Neural cell (in vitro differentiated cells): Measurements from ENCODE around the gene NDUFS7. TPM values are rescaled to one million over a fixed set of nuclear protein-coding genes. Genes with fewer than 3 reads are reported as not detected.
A peak's percentile ranks its signal among the peaks of the same experiment; 100 is the strongest.

Experiments
- H2AFZ ChIP-seq: fragments of 200-600, 300-800 bp; sonication (generic), shearing (Covaris generic); 2 replicates; pipeline ENCODE4 v1.6.0; 2014; ENCODE audit warnings: low read depth, mild to moderate bottlenecking, antibody characterized with exemption, low read length, moderate library complexity
- H3F3A ChIP-seq: fragments of 200-600 bp; shearing (Covaris generic); 2 replicates; pipeline ENCODE4 v1.6.1; 2016; ENCODE audit warnings: mild to moderate bottlenecking, moderate library complexity, mixed read lengths, antibody characterized with exemption, low read length; ENCODE audit not compliant: insufficient read depth, poor library complexity, severe bottlenecking
- H3K27ac ChIP-seq: fragments of 200-600, 300-800 bp; sonication (generic), shearing (Covaris generic); 2 replicates; pipeline ENCODE4 v1.5.1; 2014; ENCODE audit warnings: mild to moderate bottlenecking, low read length, moderate library complexity
- H3K27me3 ChIP-seq: fragments of 300-800, 200-600 bp; sonication (generic), shearing (Covaris generic); 2 replicates; pipeline ENCODE4 v1.6.0; 2014; ENCODE audit warnings: mild to moderate bottlenecking, low read depth, low read length, moderate library complexity; ENCODE audit not compliant: insufficient read depth
- H3K36me3 ChIP-seq: fragments of 300-800, 200-600 bp; sonication (generic), shearing (Covaris generic); 2 replicates; pipeline ENCODE4 v1.5.1; 2014; ENCODE audit warnings: mild to moderate bottlenecking, antibody characterized with exemption, low read length, moderate library complexity; ENCODE audit not compliant: insufficient read depth
- H3K4me2 ChIP-seq: fragments of 300-800, 200-600 bp; sonication (generic), shearing (Covaris generic); 2 replicates; pipeline ENCODE4 v1.6.0; 2014; ENCODE audit warnings: mild to moderate bottlenecking, low read length
- H3K4me3 ChIP-seq: fragments of 300-800, 200-600 bp; sonication (generic), shearing (Covaris generic); 2 replicates; pipeline ENCODE4 v1.5.1; 2014; ENCODE audit warnings: mild to moderate bottlenecking, low read length, moderate library complexity
- H3K79me2 ChIP-seq: fragments of 200-600 bp; shearing (Covaris generic); replicated peaks from 2 replicates; pipeline ENCODE4 v1.6.0; 2014; ENCODE audit warnings: mild to moderate bottlenecking, low read length, moderate library complexity; ENCODE audit not compliant: insufficient read depth
- H3K9ac ChIP-seq: fragments of 300-800, 200-600 bp; sonication (generic), shearing (Covaris generic); 2 replicates; pipeline ENCODE4 v1.6.1; 2016; ENCODE audit warnings: mild to moderate bottlenecking, low read length, mixed read lengths
- H3K9me2 ChIP-seq: fragments of 200-600 bp; shearing (Covaris generic); 2 replicates; pipeline ENCODE4 v1.6.1; 2016; ENCODE audit warnings: mild to moderate bottlenecking, low read length, mixed read lengths; ENCODE audit not compliant: insufficient read depth
- H3K9me3 ChIP-seq: fragments of 200-600, 300-800 bp; sonication (generic), shearing (Covaris generic); 2 replicates; pipeline ENCODE4 v1.6.1; 2016; ENCODE audit warnings: mild to moderate bottlenecking, mixed run types, low read length, moderate library complexity, mixed read lengths
- H4K20me1 ChIP-seq: fragments of 200-600 bp; shearing (Covaris generic); 2 replicates; pipeline ENCODE4 v1.6.1; 2016; ENCODE audit warnings: mild to moderate bottlenecking, mixed run types; ENCODE audit not compliant: insufficient read depth
- EP300 ChIP-seq: fragments of 450-650 bp; conservative IDR thresholded peaks from 2 replicates; pipeline ENCODE4 v1.6.1; 2014; ENCODE audit warnings: antibody characterized with exemption, mild to moderate bottlenecking, moderate library complexity; ENCODE audit not compliant: poor library complexity, severe bottlenecking
- EZH2 ChIP-seq: fragments of 200-600, 300-800 bp; shearing (Covaris generic), sonication (generic); IDR thresholded peaks from 2 replicates; pipeline ENCODE4 v1.6.1; 2014; ENCODE audit warnings: antibody characterized with exemption, low read length, borderline replicate concordance, mild to moderate bottlenecking; ENCODE audit not compliant: insufficient read depth, poor library complexity, severe bottlenecking
- MXI1 ChIP-seq: fragments of 450-650 bp; conservative IDR thresholded peaks from 2 replicates; pipeline ENCODE4 v1.6.1; 2014; ENCODE audit warnings: antibody characterized with exemption, mild to moderate bottlenecking; ENCODE audit not compliant: poor library complexity, severe bottlenecking
- POLR2AphosphoS5 ChIP-seq: IDR thresholded peaks from 2 replicates; pipeline ENCODE4 v1.6.1; 2012
- RAD21 ChIP-seq: fragments of 450-650 bp; conservative IDR thresholded peaks from 2 replicates; pipeline ENCODE4 v1.6.1; 2014; ENCODE audit warnings: antibody characterized with exemption, mild to moderate bottlenecking, moderate library complexity
- SMC3 ChIP-seq: fragments of 450-650 bp; conservative IDR thresholded peaks from 2 replicates; pipeline ENCODE4 v1.6.1; 2014; ENCODE audit warnings: antibody characterized with exemption, mild to moderate bottlenecking, moderate library complexity; ENCODE audit not compliant: poor library complexity
- TAF1 ChIP-seq: IDR thresholded peaks from 2 replicates; pipeline ENCODE4 v1.6.1; 2012; ENCODE audit warnings: low read depth
- polyA plus RNA-seq: library from polyadenylated mRNA; depleted of rRNA; stranded (reverse); fragments of >200 nt; gene quantifications from 2 replicates; pipeline ENCODE4 v1.2.3, GENCODE V29; 2014
- TF ChIP-seq, protein P1 (sequence below): IDR thresholded peaks from 2 replicates; pipeline ENCODE4 v1.6.1; 2012; ENCODE audit warnings: borderline replicate concordance
- TF ChIP-seq, protein P2 (sequence below): fragments of 450-650 bp; IDR thresholded peaks from 2 replicates; pipeline ENCODE4 v1.5.1; 2014; ENCODE audit warnings: antibody characterized with exemption, mild to moderate bottlenecking, moderate library complexity; ENCODE audit not compliant: poor library complexity, severe bottlenecking

The NDUFS7 gene
- polyA plus RNA-seq, 1 donor from 2014 or later: 196 TPM

DNA sequence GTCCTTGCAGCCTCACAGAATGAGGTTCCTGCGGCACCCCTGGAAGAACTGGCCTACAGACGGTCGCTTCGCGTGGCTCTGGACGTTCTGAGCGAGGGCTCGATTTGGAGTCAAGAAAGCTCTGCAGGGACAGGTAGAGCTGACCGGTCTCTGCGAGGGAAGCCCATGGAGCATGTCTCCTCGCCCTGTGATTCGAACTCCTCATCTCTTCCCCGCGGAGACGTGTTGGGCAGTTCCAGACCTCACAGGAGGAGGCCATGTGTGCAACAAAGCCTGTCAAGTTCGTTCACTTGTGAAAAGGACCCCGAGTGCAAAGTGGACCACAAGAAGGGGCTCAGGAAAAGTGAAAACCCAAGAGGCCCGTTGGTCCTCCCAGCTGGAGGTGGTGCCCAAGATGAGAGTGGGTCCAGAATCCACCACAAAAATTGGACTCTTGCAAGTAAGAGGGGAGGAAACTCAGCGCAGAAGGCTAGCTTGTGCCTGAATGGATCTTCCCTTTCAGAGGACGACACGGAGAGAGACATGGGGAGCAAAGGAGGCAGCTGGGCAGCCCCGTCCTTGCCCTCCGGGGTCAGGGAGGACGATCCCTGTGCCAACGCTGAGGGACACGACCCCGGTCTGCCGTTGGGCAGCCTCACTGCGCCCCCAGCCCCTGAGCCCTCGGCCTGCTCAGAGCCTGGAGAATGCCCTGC lies 23.4 kb upstream of the NDUFS7 start:
- H3K9ac ChIP-seq: no peak overlapping the region
- no peaks in the 10 kb centered on the region for H3K9me3 ChIP-seq
- H3K27me3 ChIP-seq: no peaks in the 10 kb centered on the region
- H3K4me3 ChIP-seq: peak overlapping the region; percentile 62
- no peaks in the 10 kb centered on the region for H3F3A ChIP-seq
- H3K9me2 ChIP-seq: no peaks in the 10 kb centered on the region
- no peaks in the 10 kb centered on the region for H3K36me3 ChIP-seq
- H3K4me2 ChIP-seq: no peak overlapping the region
- peaks cover 11% of the 10 kb centered on the region for H3K79me2 ChIP-seq
- H4K20me1 ChIP-seq: no peaks in the 10 kb centered on the region
- no peak overlapping the region for H3K27ac ChIP-seq
- no peak overlapping the region for H2AFZ ChIP-seq
- TF ChIP-seq MXI1 (no peak), EP300 (no peak), SMC3 (no peak), POLR2AphosphoS5 (no peak), RAD21 (no peak), EZH2 (no peak)
- TF ChIP-seq, protein P1, sequence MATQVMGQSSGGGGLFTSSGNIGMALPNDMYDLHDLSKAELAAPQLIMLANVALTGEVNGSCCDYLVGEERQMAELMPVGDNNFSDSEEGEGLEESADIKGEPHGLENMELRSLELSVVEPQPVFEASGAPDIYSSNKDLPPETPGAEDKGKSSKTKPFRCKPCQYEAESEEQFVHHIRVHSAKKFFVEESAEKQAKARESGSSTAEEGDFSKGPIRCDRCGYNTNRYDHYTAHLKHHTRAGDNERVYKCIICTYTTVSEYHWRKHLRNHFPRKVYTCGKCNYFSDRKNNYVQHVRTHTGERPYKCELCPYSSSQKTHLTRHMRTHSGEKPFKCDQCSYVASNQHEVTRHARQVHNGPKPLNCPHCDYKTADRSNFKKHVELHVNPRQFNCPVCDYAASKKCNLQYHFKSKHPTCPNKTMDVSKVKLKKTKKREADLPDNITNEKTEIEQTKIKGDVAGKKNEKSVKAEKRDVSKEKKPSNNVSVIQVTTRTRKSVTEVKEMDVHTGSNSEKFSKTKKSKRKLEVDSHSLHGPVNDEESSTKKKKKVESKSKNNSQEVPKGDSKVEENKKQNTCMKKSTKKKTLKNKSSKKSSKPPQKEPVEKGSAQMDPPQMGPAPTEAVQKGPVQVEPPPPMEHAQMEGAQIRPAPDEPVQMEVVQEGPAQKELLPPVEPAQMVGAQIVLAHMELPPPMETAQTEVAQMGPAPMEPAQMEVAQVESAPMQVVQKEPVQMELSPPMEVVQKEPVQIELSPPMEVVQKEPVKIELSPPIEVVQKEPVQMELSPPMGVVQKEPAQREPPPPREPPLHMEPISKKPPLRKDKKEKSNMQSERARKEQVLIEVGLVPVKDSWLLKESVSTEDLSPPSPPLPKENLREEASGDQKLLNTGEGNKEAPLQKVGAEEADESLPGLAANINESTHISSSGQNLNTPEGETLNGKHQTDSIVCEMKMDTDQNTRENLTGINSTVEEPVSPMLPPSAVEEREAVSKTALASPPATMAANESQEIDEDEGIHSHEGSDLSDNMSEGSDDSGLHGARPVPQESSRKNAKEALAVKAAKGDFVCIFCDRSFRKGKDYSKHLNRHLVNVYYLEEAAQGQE: no peak

DNA sequence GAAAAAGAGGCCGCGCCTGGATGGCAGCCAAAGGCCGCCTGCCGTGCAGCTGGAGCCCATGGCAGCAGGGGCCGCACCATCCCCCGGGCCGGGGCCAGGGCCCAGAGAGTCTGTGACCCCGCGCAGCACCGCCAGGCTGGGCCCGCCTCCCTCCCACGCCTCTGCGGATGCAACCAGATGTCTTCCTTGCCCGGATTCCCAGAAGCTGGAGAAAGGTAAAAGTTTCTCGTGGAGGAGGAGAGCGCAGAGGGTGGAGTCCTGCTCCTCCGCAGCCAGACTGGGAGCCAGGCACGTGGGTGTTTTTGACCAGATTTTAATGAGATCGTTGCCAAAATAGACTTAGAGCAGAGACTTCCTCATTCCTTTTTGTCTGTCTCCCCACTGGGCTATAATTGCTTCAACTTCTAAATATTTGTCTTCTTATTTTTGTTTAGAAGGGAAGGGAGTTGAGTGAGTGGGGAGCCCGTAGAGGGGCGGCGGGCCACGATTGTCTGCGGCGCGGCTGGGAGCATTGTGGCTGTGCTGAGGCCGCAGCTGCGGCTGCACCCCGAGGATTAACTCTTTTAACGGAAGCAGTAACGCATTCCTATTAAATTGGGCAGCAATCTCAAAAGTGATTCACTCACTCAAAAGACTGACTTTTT lies 22.8 kb upstream of the NDUFS7 start:
- H3K4me3 ChIP-seq: peak overlapping the region; percentile 62

More for the DNA sequence above, 22.8 kb upstream of the NDUFS7 start:
- Histone ChIP-seq H3K4me2 (peak overlapping the region; percentile 67), H3K9ac (peak overlapping the region; percentile 49), H4K20me1 (no peaks in the 10 kb centered on the region), H2AFZ (no peak overlapping the region), H3K79me2 (peaks cover 7% of the 10 kb centered on the region), H3K36me3 (no peaks in the 10 kb centered on the region), H3K9me2 (no peaks in the 10 kb centered on the region), H3K27ac (no peak overlapping the region), H3K9me3 (no peaks in the 10 kb centered on the region), H3F3A (no peaks in the 10 kb centered on the region), H3K27me3 (no peaks in the 10 kb centered on the region)
- no peak for TF ChIP-seq TAF1
- TF ChIP-seq SMC3: no peak
- no peak for TF ChIP-seq MXI1
- TF ChIP-seq EP300: no peak
- no peak for TF ChIP-seq RAD21
- TF ChIP-seq, protein P1: no peak
- no peak for TF ChIP-seq POLR2AphosphoS5
- TF ChIP-seq EZH2: no peak
- TF ChIP-seq, protein P2, sequence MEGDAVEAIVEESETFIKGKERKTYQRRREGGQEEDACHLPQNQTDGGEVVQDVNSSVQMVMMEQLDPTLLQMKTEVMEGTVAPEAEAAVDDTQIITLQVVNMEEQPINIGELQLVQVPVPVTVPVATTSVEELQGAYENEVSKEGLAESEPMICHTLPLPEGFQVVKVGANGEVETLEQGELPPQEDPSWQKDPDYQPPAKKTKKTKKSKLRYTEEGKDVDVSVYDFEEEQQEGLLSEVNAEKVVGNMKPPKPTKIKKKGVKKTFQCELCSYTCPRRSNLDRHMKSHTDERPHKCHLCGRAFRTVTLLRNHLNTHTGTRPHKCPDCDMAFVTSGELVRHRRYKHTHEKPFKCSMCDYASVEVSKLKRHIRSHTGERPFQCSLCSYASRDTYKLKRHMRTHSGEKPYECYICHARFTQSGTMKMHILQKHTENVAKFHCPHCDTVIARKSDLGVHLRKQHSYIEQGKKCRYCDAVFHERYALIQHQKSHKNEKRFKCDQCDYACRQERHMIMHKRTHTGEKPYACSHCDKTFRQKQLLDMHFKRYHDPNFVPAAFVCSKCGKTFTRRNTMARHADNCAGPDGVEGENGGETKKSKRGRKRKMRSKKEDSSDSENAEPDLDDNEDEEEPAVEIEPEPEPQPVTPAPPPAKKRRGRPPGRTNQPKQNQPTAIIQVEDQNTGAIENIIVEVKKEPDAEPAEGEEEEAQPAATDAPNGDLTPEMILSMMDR: no peak
